ENCODE measurements around the gene ETNK1. TPM values are rescaled to one million over a fixed set of nuclear protein-coding genes. Genes with fewer than 3 reads are reported as not detected.
"Not testable (repeated sequence)": the region's sequence is repeated elsewhere in the genome, so short reads cannot be mapped to it uniquely, and the experiment has no call there.

Gene ETNK1
- polyA plus RNA-seq, 2 of the 4 experiments (the other 2 are of a cell fraction) = 20.9 to 52.7 TPM

- POLR2A ChIA-PET = no interaction called here
Observed at GRCh38 chr12:22610131-22610530, 14.8 kb upstream of the ETNK1 start.

GRCh38 chr12:22612822-22613221 lies 12.1 kb upstream of the ETNK1 start:
- POLR2A ChIA-PET; H3K4me1 ChIP-seq; H3K9me3 ChIP-seq; DNase-seq (ENCODE audit: low read depth in 1 of 2, low spot score in 1 of 2); FAIRE-seq; ATAC-seq; H3K4me2 ChIP-seq; H3K27ac ChIP-seq; CTCF ChIA-PET; H3K4me3 ChIP-seq: not testable (repeated sequence)
- WGBS (ENCODE audit: missing lambda C conversion rate) = 69% methylated on average over 6 of the region's 6 CpGs

More at GRCh38 chr12:22610131-22610530, 14.8 kb upstream of the ETNK1 start:
- Histone ChIP-seq H3K27ac (no peak overlapping the region), H3K9me3 (no peaks in the 10 kb centered on the region), H3K4me1 (no peaks in the 10 kb centered on the region), H3K4me3 (no peak overlapping the region), H3K4me2 (no peak overlapping the region)
- TF ChIP-seq RFX5 (IDR thresholded peaks at IDR 0.05) = no peak
- TF ChIP-seq HEYL (CRISPR knock-in tag; IDR thresholded peaks at IDR 0.05) = no peak
- TF ChIP-seq POLR2AphosphoS2 (conservative IDR thresholded peaks at IDR 0.05; ENCODE audit: low read length) = no peak
- TF ChIP-seq HMGXB4 (CRISPR knock-in tag; IDR thresholded peaks at IDR 0.05; ENCODE audit: borderline replicate concordance) = no peak
- no peak for TF ChIP-seq SMC3 (IDR thresholded peaks at IDR 0.05)
- TF ChIP-seq MYC (IDR thresholded peaks at IDR 0.05; ENCODE audit: borderline replicate concordance, low read length) = no peak
- TF ChIP-seq SREBF2 (IDR thresholded peaks at IDR 0.05) = no peak
- no peak for TF ChIP-seq JUNB (IDR thresholded peaks at IDR 0.05)
- no peak for TF ChIP-seq REST (IDR thresholded peaks at IDR 0.05)
- TF ChIP-seq MAZ (IDR thresholded peaks at IDR 0.05; ENCODE audit: borderline replicate concordance, low read depth, low read length) = no peak
- TF ChIP-seq ZNF302 (CRISPR knock-in tag; IDR thresholded peaks at IDR 0.05) = no peak
- no peak for FAIRE-seq
- no peak for ATAC-seq
- no peak for DNase-seq (ENCODE audit: low read depth in 1 of 2, low spot score in 1 of 2)
- 59% methylated on average over 3 of the region's 3 CpGs for WGBS (ENCODE audit: missing lambda C conversion rate)
- CTCF ChIA-PET = interaction anchor here (1.0 kb wide), 1 partner anchor 110 kb away, joined by 3 read pairs; no protein-coding TSS in a partner anchor

GRCh38 chr12:22615963-22616501 lies 8.9 kb upstream of the ETNK1 start:
- Histone ChIP-seq H3K9me3 (no peaks in the 10 kb centered on the region), H3K4me2 (no peak overlapping the region), H3K27ac (no peak overlapping the region), H3K4me3 (no peak overlapping the region), H3K4me1 (no peaks in the 10 kb centered on the region)
- ChIA-PET CTCF (no interaction called here), POLR2A (no interaction called here)
- WGBS (ENCODE audit: missing lambda C conversion rate) = 37% methylated on average over 2 of the region's 2 CpGs
- DNase-seq (ENCODE audit: low read depth in 1 of 2, low spot score in 1 of 2) = no peak
- no peak for ATAC-seq
- peak; percentile 61 for FAIRE-seq
- TF ChIP-seq NFE2L2 (conservative IDR thresholded peaks at IDR 0.05; ENCODE audit: low read length) = no peak
- TF ChIP-seq MYC (IDR thresholded peaks at IDR 0.05; ENCODE audit: borderline replicate concordance, low read length) = no peak
- no peak for TF ChIP-seq USF2 (IDR thresholded peaks at IDR 0.05)
- TF ChIP-seq NR3C1 (IDR thresholded peaks at IDR 0.05) = no peak
- no peak for TF ChIP-seq CBX2 (IDR thresholded peaks at IDR 0.05; ENCODE audit: borderline replicate concordance, low read depth)
- no peak for TF ChIP-seq MAFK (IDR thresholded peaks at IDR 0.05; ENCODE audit: partially characterized antibody)
- no peak for TF ChIP-seq ATOH8 (CRISPR knock-in tag; IDR thresholded peaks at IDR 0.05; ENCODE audit: low read depth)
- TF ChIP-seq CEBPB (IDR thresholded peaks at IDR 0.05) = no peak
- no peak for TF ChIP-seq RAD21 (conservative IDR thresholded peaks at IDR 0.05 in 1 of 2, IDR thresholded peaks at IDR 0.05 in 1 of 2)
- no peak for TF ChIP-seq HMGXB4 (CRISPR knock-in tag; IDR thresholded peaks at IDR 0.05; ENCODE audit: borderline replicate concordance)
- TF ChIP-seq NPAS2 (CRISPR knock-in tag; IDR thresholded peaks at IDR 0.05; ENCODE audit: borderline replicate concordance) = no peak
- TF ChIP-seq SMC3 (IDR thresholded peaks at IDR 0.05) = no peak
- no peak for TF ChIP-seq ELK1 (IDR thresholded peaks at IDR 0.05; ENCODE audit: low read depth, low read length)
- no peak for TF ChIP-seq FOXS1 (CRISPR knock-in tag; IDR thresholded peaks at IDR 0.05)
